Measurements from ENCODE around the gene SLC40A1.

GRCh38 chr2:189576396-189576795, 4.2 kb downstream of the SLC40A1 start:
- TF ChIP-seq POLR2A (IDR thresholded peaks at IDR 0.05) (no peak), CTCF (IDR thresholded peaks at IDR 0.05) (no peak)

All from thyroid gland (tissue), 4 donors.